Fibroblast of skin of abdomen (primary cell): ENCODE data around the gene GABRG3.
"Not testable (repeated sequence)": the region's sequence is repeated elsewhere in the genome, so short reads cannot be mapped to it uniquely, and the experiment has no call there.

Experiments used
- DNase-seq: peaks from one replicate; pipeline ENCODE4 v3.0.0-alpha.2; 2013

GABRG3 gene

GRCh38 chr15:27191515-27191914 lies 220.5 kb downstream of the GABRG3 start:
- not testable (repeated sequence) for DNase-seq

GRCh38 chr15:27196691-27197090 lies 225.7 kb downstream of the GABRG3 start:
- DNase-seq: no peak

GRCh38 chr15:27201425-27201824 lies 230.4 kb downstream of the GABRG3 start:
- no peak for DNase-seq

- DNase-seq: peak; percentile 55
Measured at GRCh38 chr15:27210176-27210575, 239.2 kb downstream of the GABRG3 start.

GRCh38 chr15:27214032-27214431 lies 243.1 kb downstream of the GABRG3 start:
- DNase-seq: no peak

GRCh38 chr15:27214961-27215360 lies 244.0 kb downstream of the GABRG3 start:
- no peak for DNase-seq

- DNase-seq: peak; percentile 47
Measured at GRCh38 chr15:27218426-27218825, 247.4 kb downstream of the GABRG3 start.

GRCh38 chr15:27219636-27220035 lies 248.7 kb downstream of the GABRG3 start:
- peak; percentile 33 for DNase-seq

GRCh38 chr15:27220199-27220598 lies 249.2 kb downstream of the GABRG3 start:
- DNase-seq: no peak

- peak; percentile 83 for DNase-seq
Measured at GRCh38 chr15:27222479-27222878, 251.5 kb downstream of the GABRG3 start.

GRCh38 chr15:27223179-27223578 lies 252.2 kb downstream of the GABRG3 start:
- no peak for DNase-seq

- DNase-seq: no peak
Measured at GRCh38 chr15:27231811-27232210, 260.8 kb downstream of the GABRG3 start.

GRCh38 chr15:27232876-27233275 lies 261.9 kb downstream of the GABRG3 start:
- no peak for DNase-seq

- DNase-seq: peak; percentile 13
Measured at GRCh38 chr15:27234593-27234992, 263.6 kb downstream of the GABRG3 start.

- DNase-seq: no peak
Measured at GRCh38 chr15:27235161-27235560, 264.2 kb downstream of the GABRG3 start.

GRCh38 chr15:27235681-27236080 lies 264.7 kb downstream of the GABRG3 start:
- DNase-seq: peak; percentile 32

- DNase-seq: no peak
Measured at GRCh38 chr15:27237319-27237939, 266.4 kb downstream of the GABRG3 start.

- DNase-seq: no peak
Measured at GRCh38 chr15:27238209-27238608, 267.2 kb downstream of the GABRG3 start.

- no peak for DNase-seq
Measured at GRCh38 chr15:27238707-27239423, 267.9 kb downstream of the GABRG3 start.

GRCh38 chr15:27241943-27242342 lies 271.0 kb downstream of the GABRG3 start:
- DNase-seq: peak; percentile 65

- no peak for DNase-seq
Measured at GRCh38 chr15:27244047-27244446, 273.1 kb downstream of the GABRG3 start.

- DNase-seq: no peak
Measured at GRCh38 chr15:27248251-27248650, 277.3 kb downstream of the GABRG3 start.

- DNase-seq: no peak
Measured at GRCh38 chr15:27249046-27249759, 278.2 kb downstream of the GABRG3 start.

- DNase-seq: no peak
Measured at GRCh38 chr15:27249760-27250109, 278.8 kb downstream of the GABRG3 start.
